ENCODE data around the gene BICC1.

GRCh38 chr10:58625070-58625469 lies 112.4 kb downstream of the BICC1 start:
- no peak for TF ChIP-seq CTCF (conservative IDR thresholded peaks at IDR 0.05; ENCODE audit: low read length)
- no peak for TF ChIP-seq EZH2phosphoT487 (IDR thresholded peaks at IDR 0.05; ENCODE audit: borderline replicate concordance)
